ENCODE data around the gene ZDHHC5. TPM values are rescaled to one million over a fixed set of nuclear protein-coding genes. Genes with fewer than 3 reads are reported as not detected.
A peak's percentile ranks its signal among the peaks of the same experiment; 100 is the strongest.
"Not testable (repeated sequence)": the region's sequence is repeated elsewhere in the genome, so short reads cannot be mapped to it uniquely, and the experiment has no call there.

ZDHHC5 gene
- total RNA-seq, 4 donors from 2014 or later, result 61.4 to 98.4 (median 76.7) TPM

DNA sequence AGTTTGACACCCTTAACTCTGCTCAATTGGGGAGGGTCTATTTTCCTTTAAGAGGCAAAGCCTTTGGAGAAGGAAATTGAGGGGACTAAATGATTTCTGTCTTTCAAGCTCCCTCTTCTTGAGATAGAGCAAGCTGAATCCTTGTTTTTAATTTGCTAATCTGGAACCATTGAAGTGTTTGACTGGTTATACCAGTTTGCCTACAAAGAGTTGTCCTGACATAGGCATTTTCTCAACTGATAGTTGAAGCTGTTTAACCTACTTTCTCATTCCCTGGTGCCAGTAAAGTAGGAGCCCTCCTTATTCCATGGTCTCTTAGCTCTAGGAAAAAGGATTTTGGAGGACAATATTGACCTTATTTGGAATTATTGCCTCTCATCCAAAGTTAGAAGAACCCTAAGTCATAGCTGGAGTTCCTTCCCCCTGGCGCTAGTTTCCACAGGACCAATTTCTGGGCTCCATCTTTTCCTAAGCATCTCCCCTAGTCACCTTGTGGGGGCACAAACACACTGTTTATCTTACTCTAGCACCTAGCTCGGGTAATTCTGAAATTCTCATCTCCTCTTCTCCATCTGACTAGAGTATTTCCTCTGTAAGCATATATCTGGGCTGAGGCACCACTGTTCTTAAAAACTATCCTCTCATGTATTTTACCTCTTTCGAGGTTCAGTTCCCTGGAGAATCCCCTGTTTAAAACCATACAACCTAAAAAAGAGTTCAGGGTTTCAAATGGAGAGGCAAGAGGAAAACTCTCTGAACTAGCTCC, 7.4 kb downstream of the ZDHHC5 start:
- Histone ChIP-seq H3K4me3 (peak overlapping the region in 1 of 4 donors; percentile 5), H3K27ac (peak overlapping the region; percentile 46 to 100 (median 86)), H3K4me1 (peaks cover 11 to 98% (median 48%) of the 10 kb centered on the region in 3 donors), H3K36me3 (peaks cover 0 to 73% (median 14%) of the 10 kb centered on the region in 3 donors), H3K27me3 (no peaks in the 10 kb centered on the region), H3K9me3 (no peaks in the 10 kb centered on the region)
- no peak for TF ChIP-seq POLR2A (IDR thresholded peaks at IDR 0.05)
- TF ChIP-seq, protein P1, sequence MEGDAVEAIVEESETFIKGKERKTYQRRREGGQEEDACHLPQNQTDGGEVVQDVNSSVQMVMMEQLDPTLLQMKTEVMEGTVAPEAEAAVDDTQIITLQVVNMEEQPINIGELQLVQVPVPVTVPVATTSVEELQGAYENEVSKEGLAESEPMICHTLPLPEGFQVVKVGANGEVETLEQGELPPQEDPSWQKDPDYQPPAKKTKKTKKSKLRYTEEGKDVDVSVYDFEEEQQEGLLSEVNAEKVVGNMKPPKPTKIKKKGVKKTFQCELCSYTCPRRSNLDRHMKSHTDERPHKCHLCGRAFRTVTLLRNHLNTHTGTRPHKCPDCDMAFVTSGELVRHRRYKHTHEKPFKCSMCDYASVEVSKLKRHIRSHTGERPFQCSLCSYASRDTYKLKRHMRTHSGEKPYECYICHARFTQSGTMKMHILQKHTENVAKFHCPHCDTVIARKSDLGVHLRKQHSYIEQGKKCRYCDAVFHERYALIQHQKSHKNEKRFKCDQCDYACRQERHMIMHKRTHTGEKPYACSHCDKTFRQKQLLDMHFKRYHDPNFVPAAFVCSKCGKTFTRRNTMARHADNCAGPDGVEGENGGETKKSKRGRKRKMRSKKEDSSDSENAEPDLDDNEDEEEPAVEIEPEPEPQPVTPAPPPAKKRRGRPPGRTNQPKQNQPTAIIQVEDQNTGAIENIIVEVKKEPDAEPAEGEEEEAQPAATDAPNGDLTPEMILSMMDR (IDR thresholded peaks at IDR 0.05), result no peak
- intact Hi-C loops (cut with DNase I), result no loop called here
- 61 to 79% methylated on average over 3 of the region's 3 CpGs for WGBS, 2 donors
- DNase-seq, result no peak

DNA sequence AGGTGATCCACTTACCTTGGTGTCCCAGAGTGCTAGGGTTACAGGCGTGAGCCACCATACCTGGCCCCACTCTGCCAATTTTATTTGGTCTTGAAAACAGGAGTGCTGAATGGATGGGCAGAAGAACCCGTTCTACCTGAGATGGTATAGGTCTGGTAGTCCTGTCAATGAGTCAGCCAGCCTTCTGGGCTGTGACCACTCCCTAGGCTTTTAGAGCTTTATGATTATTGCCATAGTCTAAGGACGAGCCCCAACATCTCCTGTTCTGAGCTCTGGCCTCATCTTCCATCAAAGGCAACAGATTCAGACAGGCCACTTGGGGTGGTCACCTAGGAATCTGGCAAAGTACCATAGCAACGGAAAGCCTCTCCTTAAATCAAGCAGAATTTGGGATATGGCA, 11.5 kb downstream of the ZDHHC5 start:
- TF ChIP-seq POLR2A (IDR thresholded peaks at IDR 0.05), result no peak
- TF ChIP-seq, protein P1 (IDR thresholded peaks at IDR 0.05), result no peak
- intact Hi-C loops (cut with DNase I), result no loop called here
- Histone ChIP-seq H3K27me3 (no peaks in the 10 kb centered on the region), H3K4me3 (peak overlapping the region in 2 of 4 donors; percentile 15 to 25), H3K4me1 (peaks cover 15 to 85% (median 42%) of the 10 kb centered on the region in 3 donors), H3K27ac (peak overlapping the region; percentile 77 to 90 (median 89)), H3K9me3 (no peaks in the 10 kb centered on the region), H3K36me3 (peaks cover 0 to 71% (median 10%) of the 10 kb centered on the region in 3 donors)
- no peak for DNase-seq
- WGBS, 2 donors, result 35 to 63% methylated on average over 2 to 3 of the region's 4 CpGs

DNA sequence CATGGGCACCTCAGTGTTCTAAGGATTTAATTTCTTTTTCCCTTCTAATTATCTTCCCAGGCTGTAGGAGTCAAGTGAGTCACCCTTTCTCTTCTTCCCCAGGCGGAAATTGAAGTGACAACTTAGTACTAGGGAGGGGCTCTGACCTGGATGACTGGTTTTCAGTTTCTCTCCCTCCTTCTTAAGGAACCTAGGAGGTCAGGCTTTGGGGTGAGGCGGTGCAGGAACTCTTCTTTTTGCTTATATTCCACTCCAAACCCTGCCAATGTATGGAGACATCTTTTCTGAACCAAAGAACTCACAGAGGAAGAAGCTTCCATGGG, 12.6 kb downstream of the ZDHHC5 start:
- Histone ChIP-seq H3K27me3 (no peaks in the 10 kb centered on the region), H3K4me1 (peaks cover 12 to 74% (median 33%) of the 10 kb centered on the region in 3 donors), H3K36me3 (peaks cover 3 to 77% (median 10%) of the 10 kb centered on the region in 3 donors), H3K9me3 (no peaks in the 10 kb centered on the region), H3K4me3 (peak overlapping the region in 3 of 4 donors; percentile 14 to 25 (median 15)), H3K27ac (peak overlapping the region; percentile 77 to 90 (median 89))
- no peak for DNase-seq
- intact Hi-C loops (cut with DNase I), result no loop called here
- 31 to 45% methylated on average over 2 of the region's 2 CpGs for WGBS, 2 donors
- no peak for TF ChIP-seq POLR2A (IDR thresholded peaks at IDR 0.05)
- TF ChIP-seq, protein P1 (IDR thresholded peaks at IDR 0.05), result no peak

DNA sequence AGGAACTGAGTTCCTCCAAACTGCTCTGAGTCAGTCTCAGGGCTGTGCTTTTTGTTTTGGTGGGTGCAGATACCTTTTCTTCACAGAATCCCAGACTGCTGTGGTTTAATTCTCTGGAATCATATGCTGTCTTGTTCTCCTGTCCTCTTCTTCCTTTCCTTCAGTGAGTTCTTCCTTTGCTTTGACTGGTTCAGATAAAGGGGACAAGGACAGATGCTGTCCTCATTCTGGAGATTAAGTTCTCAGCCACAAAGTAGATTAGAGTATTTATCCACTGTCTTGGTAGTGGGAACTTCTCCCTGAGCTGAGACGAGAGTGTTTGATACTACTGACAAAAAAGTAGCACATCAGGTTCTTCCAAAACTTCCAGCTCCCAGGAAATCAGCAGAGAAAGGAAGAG, 13.3 kb downstream of the ZDHHC5 start:
- H3K27ac ChIP-seq, result peak overlapping the region; percentile 77 to 90 (median 89)
- peaks cover 10 to 67% (median 26%) of the 10 kb centered on the region in 3 donors for H3K4me1 ChIP-seq
- WGBS, 2 donors, result 38 to 50% methylated on average over 1 of the region's 1 CpG
- no peak for TF ChIP-seq POLR2A (IDR thresholded peaks at IDR 0.05)
- TF ChIP-seq, protein P1 (IDR thresholded peaks at IDR 0.05), result no peak
- H3K9me3 ChIP-seq, result no peaks in the 10 kb centered on the region
- H3K36me3 ChIP-seq, result peaks cover 3 to 77% (median 10%) of the 10 kb centered on the region in 3 donors
- intact Hi-C loops (cut with DNase I), result no loop called here
- H3K4me3 ChIP-seq, result no peak overlapping the region
- no peaks in the 10 kb centered on the region for H3K27me3 ChIP-seq
- DNase-seq, result no peak

DNA sequence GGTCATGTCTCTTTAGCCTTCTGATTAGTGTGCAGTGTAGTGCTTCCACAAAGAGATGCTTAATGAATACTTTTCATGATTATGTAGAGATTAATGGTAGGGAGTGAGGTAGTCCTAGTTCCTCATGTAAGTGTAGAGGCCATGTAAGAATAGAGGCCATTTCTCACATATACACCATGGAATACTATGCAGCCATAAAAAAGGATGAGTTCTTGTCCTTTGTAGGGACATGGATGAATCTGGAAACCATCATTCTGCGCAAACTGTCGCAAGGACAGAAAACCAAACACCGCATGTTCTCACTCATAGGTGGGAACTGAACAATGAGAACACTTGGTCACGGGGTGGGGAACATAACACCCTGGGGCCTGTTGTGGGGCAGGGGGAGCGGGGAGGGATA, 22.6 kb downstream of the ZDHHC5 start:
- H3K4me3 ChIP-seq; H3K4me1 ChIP-seq; H3K9me3 ChIP-seq; intact Hi-C loops (cut with DNase I); H3K27me3 ChIP-seq; DNase-seq; H3K27ac ChIP-seq: not testable (repeated sequence)
- H3K36me3 ChIP-seq, result peaks cover 40 to 100% (median 73%) of the 10 kb centered on the region in 3 donors
- 95 to 100% methylated on average over 5 of the region's 5 CpGs for WGBS, 2 donors

All from esophagus squamous epithelium (tissue), 5 donors.